CD14-positive monocyte (primary cell): ENCODE measurements around the gene CNTD1. TPM values are rescaled to one million over a fixed set of nuclear protein-coding genes. Genes with fewer than 3 reads are reported as not detected.

Experiments used
- DNase-seq, 3 donors: peaks; one replicate each; pipeline ENCODE4 v3.0.0-alpha.2; 2011 to 2022
- H2AFZ ChIP-seq: 2 replicates; pipeline ENCODE4 v1.6.0; 2012; ENCODE audit warnings: mild to moderate bottlenecking, low read depth, low read length, inconsistent platforms; ENCODE audit not compliant: insufficient read depth, poor library complexity, severe bottlenecking
- H3K27ac ChIP-seq, 2 donors: 1 replicate in 1 of 2; 2 replicates in 1 of 2; pipeline ENCODE4 v1.5.1; 2012 to 2013; ENCODE audit warnings: low read length in 2 of 2, control low read depth in 1 of 2, inconsistent platforms in 1 of 2, low read depth in 1 of 2, mild to moderate bottlenecking in 1 of 2
- H3K27me3 ChIP-seq, 2 donors: one replicate each; pipeline versions ENCODE4 v1.6.0 to v1.6.1; 2011 to 2013; ENCODE audit warnings: low read length in 2 of 2; ENCODE audit not compliant: control insufficient read depth in 2 of 2, insufficient read depth in 2 of 2
- H3K36me3 ChIP-seq, 2 donors: replicated peaks in 1 of 2; 1 replicate in 1 of 2; 2 replicates in 1 of 2; pipeline versions ENCODE4 v1.5.1 to v1.6.1; 2012 to 2013; ENCODE audit warnings: low read length in 2 of 2, control low read depth in 1 of 2, inconsistent platforms in 1 of 2, mild to moderate bottlenecking in 1 of 2; ENCODE audit not compliant: insufficient read depth in 2 of 2, control insufficient read depth in 1 of 2
- H3K4me1 ChIP-seq, 2 donors: 1 replicate in 1 of 2; 2 replicates in 1 of 2; pipeline versions ENCODE4 v1.5.1 to v1.6.1; 2012 to 2013; ENCODE audit warnings: low read length in 2 of 2, control low read depth in 1 of 2, inconsistent platforms in 1 of 2, mild to moderate bottlenecking in 1 of 2, moderate library complexity in 1 of 2; ENCODE audit not compliant: insufficient read depth in 2 of 2, control insufficient read depth in 1 of 2
- H3K4me2 ChIP-seq: replicated peaks from 2 replicates; pipeline ENCODE3; 2012; ENCODE audit warnings: low read length, moderate library complexity, mild to moderate bottlenecking; ENCODE audit not compliant: poor library complexity, severe bottlenecking; ENCODE audit errors: extremely low read depth
- H3K4me3 ChIP-seq, 3 experiments: fragments of 200-600 bp in 1 of 3; sonication (generic) in 1 of 3; replicated peaks in 1 of 3; 1 replicate in 2 of 3; 2 replicates in 1 of 3; pipeline ENCODE4 v1.5.1; 2011 to 2013; ENCODE audit warnings: low read length in 3 of 3, mild to moderate bottlenecking in 3 of 3, control low read depth in 2 of 3, low read depth in 2 of 3, inconsistent platforms in 1 of 3, moderate library complexity in 1 of 3
- H3K79me2 ChIP-seq: 2 replicates; pipeline ENCODE4 v1.6.0; 2012; ENCODE audit warnings: mild to moderate bottlenecking, control low read depth, inconsistent platforms, low read length, moderate library complexity; ENCODE audit not compliant: insufficient read depth
- H3K9ac ChIP-seq: 2 replicates; pipeline ENCODE4 v1.6.0; 2017; ENCODE audit warnings: low read length, mild to moderate bottlenecking; ENCODE audit not compliant: insufficient read depth, poor library complexity, severe bottlenecking
- H3K9me3 ChIP-seq, 2 donors: replicated peaks in 1 of 2; 1 replicate in 1 of 2; 2 replicates in 1 of 2; pipeline versions ENCODE4 v1.5.1 to v1.6.1; 2012 to 2013; ENCODE audit warnings: low read length in 2 of 2, control low read depth in 1 of 2; ENCODE audit not compliant: control insufficient read depth in 1 of 2, insufficient read depth in 1 of 2
- H4K20me1 ChIP-seq: 2 replicates; pipeline ENCODE4 v1.6.0; 2012; ENCODE audit warnings: mild to moderate bottlenecking, low read length, control low read depth, moderate library complexity; ENCODE audit not compliant: insufficient read depth
- H3K27ac Mint-ChIP-seq, 7 donors: one replicate each; pipeline ENCODE4 v1.8.0; 2020; ENCODE audit warnings: mild to moderate bottlenecking in 7 of 7, mixed read lengths in 7 of 7, moderate library complexity in 6 of 7, inconsistent platforms in 2 of 7
- H3K27me3 Mint-ChIP-seq, 3 donors: one replicate each; pipeline ENCODE4 v1.8.0; 2021 to 2022; ENCODE audit warnings: low read depth in 3 of 3, mild to moderate bottlenecking in 3 of 3, mixed read lengths in 3 of 3, moderate library complexity in 3 of 3, inconsistent platforms in 1 of 3
- H3K36me3 Mint-ChIP-seq, 2 donors: one replicate each; pipeline ENCODE4 v1.8.0; 2020; ENCODE audit warnings: mixed read lengths in 2 of 2, inconsistent platforms in 1 of 2, mild to moderate bottlenecking in 1 of 2
- H3K4me1 Mint-ChIP-seq: one replicate; pipeline ENCODE4 v1.8.0; 2020; ENCODE audit warnings: mild to moderate bottlenecking, mixed read lengths
- H3K4me3 Mint-ChIP-seq, 2 donors: one replicate each; pipeline ENCODE4 v1.8.0; 2020; ENCODE audit warnings: mild to moderate bottlenecking in 2 of 2, mixed read lengths in 2 of 2, moderate library complexity in 1 of 2
- H3K9me3 Mint-ChIP-seq, 7 donors: one replicate each; pipeline ENCODE4 v1.8.0; 2020 to 2022; ENCODE audit warnings: mixed read lengths in 7 of 7, mild to moderate bottlenecking in 6 of 7, moderate library complexity in 6 of 7, inconsistent platforms in 2 of 7
- CTCF ChIP-seq: fragments of 200-600 bp; IDR thresholded peaks from one replicate; pipeline ENCODE4 v1.8.0; 2022; ENCODE audit warnings: antibody characterized with exemption, mild to moderate bottlenecking
- WGBS: methylation state at CpG from one replicate; pipeline ENCODE4 v1.1.5; 2013; ENCODE audit warnings: missing lambda C conversion rate; ENCODE audit not compliant: insufficient coverage; 5-methylcytosine and 5-hydroxymethylcytosine counted together
- intact Hi-C, 2 donors: fragments of 100-400 bp; cut with micrococcal nuclease; formaldehyde crosslinking; loops; one replicate each; pipeline versions ENCODE4 v1.15.0 to v1.15.1; 2023
- polyA plus RNA-seq, 3 donors: library from polyadenylated mRNA; depleted of rRNA in 1 of 3; unstranded in 2 of 3; stranded (reverse) in 1 of 3; fragments of 300-500 nt in 2 of 3; fragments of >200 nt in 1 of 3; fragmentation: Illumina TruSeq in 2 of 3; gene quantifications; 1 replicate in 2 of 3; 2 replicates in 1 of 3; pipeline ENCODE4 v1.2.3, GENCODE V29; 2012 to 2021

The CNTD1 gene
- polyA plus RNA-seq, 3 donors = not detected

GRCh38 chr17:42778570-42778969, 20.1 kb upstream of the CNTD1 start:
- Histone ChIP-seq H3K4me2 (no peak overlapping the region), H3K4me3 (no peak overlapping the region), H3K4me1 (peaks cover 8 to 10% of the 10 kb centered on the region in 2 donors), H3K9me3 (peaks cover 0 to 14% of the 10 kb centered on the region in 2 donors), H3K27me3 (peaks cover 27 to 40% of the 10 kb centered on the region in 2 donors), H3K27ac (no peak overlapping the region), H3K9ac (no peak overlapping the region), H4K20me1 (no peaks in the 10 kb centered on the region), H2AFZ (no peak overlapping the region), H3K36me3 (peaks cover 40 to 48% of the 10 kb centered on the region in 2 donors), H3K79me2 (peaks cover 6% of the 10 kb centered on the region)
- intact Hi-C loops = no loop called here
- Mint-ChIP-seq H3K9me3 (peaks cover 0 to 8% (median 0%) of the 10 kb centered on the region in 7 donors), H3K27ac (peak overlapping the region in 1 of 7 donors; percentile 33), H3K4me1 (peaks cover 29% of the 10 kb centered on the region), H3K36me3 (peaks cover 52 to 55% of the 10 kb centered on the region in 2 donors), H3K27me3 (peaks cover 41 to 45% (median 41%) of the 10 kb centered on the region in 3 donors), H3K4me3 (no peak overlapping the region)
- 100% methylated on average over 3 of the region's 5 CpGs for WGBS
- no peak for DNase-seq
- TF ChIP-seq CTCF = no peak

GRCh38 chr17:42779304-42779935, 19.2 kb upstream of the CNTD1 start:
- Mint-ChIP-seq H3K27ac (peak overlapping the region in 1 of 7 donors; percentile 38), H3K36me3 (peaks cover 52 to 58% of the 10 kb centered on the region in 2 donors), H3K4me3 (peak overlapping the region in 1 of 2 donors; percentile 60), H3K4me1 (peaks cover 27% of the 10 kb centered on the region), H3K27me3 (peaks cover 49 to 54% (median 49%) of the 10 kb centered on the region in 3 donors), H3K9me3 (peaks cover 0 to 14% (median 0%) of the 10 kb centered on the region in 7 donors)
- Histone ChIP-seq H3K27ac (no peak overlapping the region), H2AFZ (no peak overlapping the region), H3K4me1 (peaks cover 0 to 10% of the 10 kb centered on the region in 2 donors), H3K4me3 (no peak overlapping the region), H3K36me3 (peaks cover 40 to 48% of the 10 kb centered on the region in 2 donors), H3K9me3 (peaks cover 0 to 22% of the 10 kb centered on the region in 2 donors), H3K9ac (no peak overlapping the region), H4K20me1 (no peaks in the 10 kb centered on the region), H3K79me2 (no peaks in the 10 kb centered on the region), H3K4me2 (no peak overlapping the region), H3K27me3 (peaks cover 36 to 49% of the 10 kb centered on the region in 2 donors)
- intact Hi-C loops = no loop called here
- DNase-seq = no peak
- WGBS = no CpG with 5 or more reads among the region's 3 CpGs
- no peak for TF ChIP-seq CTCF
